Colonic mucosa (tissue), 4 donors: ENCODE results near the gene NAA10. TPM values are rescaled to one million over a fixed set of nuclear protein-coding genes. Genes with fewer than 3 reads are reported as not detected.
"Not testable (repeated sequence)": the region's sequence is repeated elsewhere in the genome, so short reads cannot be mapped to it uniquely, and the experiment has no call there.

Experiments used
- DNase-seq: peaks from one replicate; pipeline ENCODE4 v3.0.0-alpha.2; 2020
- H3K27ac ChIP-seq: fragments of 200-600 bp; one replicate; pipeline ENCODE4 v1.8.0; 2021
- H3K27me3 ChIP-seq: fragments of 200-600 bp; one replicate; pipeline ENCODE4 v1.8.0; 2021
- H3K36me3 ChIP-seq: fragments of 200-600 bp; one replicate; pipeline ENCODE4 v1.8.0; 2021
- H3K4me1 ChIP-seq: fragments of 200-600 bp; one replicate; pipeline ENCODE4 v1.8.0; 2021; ENCODE audit warnings: mild to moderate bottlenecking
- H3K4me3 ChIP-seq: fragments of 200-600 bp; one replicate; pipeline ENCODE4 v1.8.0; 2021
- H3K9ac ChIP-seq, 2 donors: one replicate each; pipeline ENCODE4 v1.7.0; 2013; ENCODE audit warnings: control low read depth in 2 of 2, low read depth in 2 of 2, low read length in 2 of 2
- H3K9me3 ChIP-seq: fragments of 200-600 bp; one replicate; pipeline ENCODE4 v1.8.0; 2021
- intact Hi-C: fragments of 100-400 bp; cut with DNase I; formaldehyde crosslinking; loops from one replicate; pipeline ENCODE4 v1.14.1; 2022
- total RNA-seq, 2 donors: library from RNA; stranded (reverse); fragmentation: NEBNext Ultra II Directional in 1 of 2; extraction: Animal tissue kit (Norgen Biotek cat#: 25700) in 1 of 2; gene quantifications; one replicate each; pipeline ENCODE4 v1.2.1, GENCODE V29; 2021
- TF ChIP-seq, protein P1 (sequence below): fragments of 200-600 bp; IDR thresholded peaks from one replicate; pipeline ENCODE4 v1.8.0; 2022; ENCODE audit warnings: antibody characterized with exemption, mild to moderate bottlenecking
- donor health status: healthy.
- donor health status: DM: no; HTN: no; CAD: no.
- donor health status: DM: no; HTN: no; CAD: no.

Gene NAA10
- total RNA-seq: 100 to 1,000 TPM in 1 of 2 donors, 10 to 100 TPM in 1; 55.9 to 115 TPM

- H3K36me3 ChIP-seq: no peaks in the 10 kb centered on the region
- H3K27me3 ChIP-seq: no peaks in the 10 kb centered on the region
- H3K9ac ChIP-seq: peak within 1 kb of the TSS; percentile 72 to 80
- peak; percentile 69 for DNase-seq
- no peaks in the 10 kb centered on the region for H3K9me3 ChIP-seq
- TF ChIP-seq, protein P1, sequence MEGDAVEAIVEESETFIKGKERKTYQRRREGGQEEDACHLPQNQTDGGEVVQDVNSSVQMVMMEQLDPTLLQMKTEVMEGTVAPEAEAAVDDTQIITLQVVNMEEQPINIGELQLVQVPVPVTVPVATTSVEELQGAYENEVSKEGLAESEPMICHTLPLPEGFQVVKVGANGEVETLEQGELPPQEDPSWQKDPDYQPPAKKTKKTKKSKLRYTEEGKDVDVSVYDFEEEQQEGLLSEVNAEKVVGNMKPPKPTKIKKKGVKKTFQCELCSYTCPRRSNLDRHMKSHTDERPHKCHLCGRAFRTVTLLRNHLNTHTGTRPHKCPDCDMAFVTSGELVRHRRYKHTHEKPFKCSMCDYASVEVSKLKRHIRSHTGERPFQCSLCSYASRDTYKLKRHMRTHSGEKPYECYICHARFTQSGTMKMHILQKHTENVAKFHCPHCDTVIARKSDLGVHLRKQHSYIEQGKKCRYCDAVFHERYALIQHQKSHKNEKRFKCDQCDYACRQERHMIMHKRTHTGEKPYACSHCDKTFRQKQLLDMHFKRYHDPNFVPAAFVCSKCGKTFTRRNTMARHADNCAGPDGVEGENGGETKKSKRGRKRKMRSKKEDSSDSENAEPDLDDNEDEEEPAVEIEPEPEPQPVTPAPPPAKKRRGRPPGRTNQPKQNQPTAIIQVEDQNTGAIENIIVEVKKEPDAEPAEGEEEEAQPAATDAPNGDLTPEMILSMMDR: no peak
- H3K4me1 ChIP-seq: no peaks in the 10 kb centered on the region
- H3K4me3 ChIP-seq: peak within 1 kb of the TSS; percentile 77
- intact Hi-C loops: no loop called here
- no peak within 1 kb of the TSS for H3K27ac ChIP-seq
These were observed at the start of gene NAA10 for GRCh38 chrX:153934762-153935325. Gene NAA10, minus strand, starts transcription at chrX:153935037. Its CDS starts 133 bp downstream, at chrX:153934904.

DNA sequence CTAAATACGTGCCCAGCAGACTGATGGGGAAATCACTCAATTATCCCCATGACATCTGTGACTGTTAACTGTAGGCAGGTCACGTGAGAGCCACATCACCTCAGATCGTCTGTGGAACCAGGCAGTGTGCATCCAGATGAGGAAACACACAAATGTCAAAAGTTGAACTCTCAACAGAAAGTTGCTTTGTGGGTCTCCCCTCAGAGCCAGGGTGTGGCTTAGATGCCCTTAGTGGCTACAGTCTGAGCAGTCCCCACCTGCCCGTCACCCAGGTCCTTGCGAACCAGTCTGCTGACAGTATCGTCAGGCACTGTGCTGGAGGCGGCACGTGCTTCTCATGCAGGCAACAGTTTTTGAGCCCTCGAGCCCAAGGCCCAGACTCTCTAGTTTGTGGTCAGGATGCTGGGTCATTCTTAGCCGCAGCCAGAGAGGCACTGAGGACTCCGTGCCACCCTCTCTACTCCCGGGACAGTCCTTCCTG is 48.5 kb upstream of the NAA10 start:
- no peaks in the 10 kb centered on the region for H3K4me1 ChIP-seq
- no peak for DNase-seq
- no peak overlapping the region for H3K4me3 ChIP-seq
- H3K27me3 ChIP-seq: no peaks in the 10 kb centered on the region
- peak overlapping the region in 1 of 2 donors; percentile 26 for H3K9ac ChIP-seq
- TF ChIP-seq, protein P1: no peak
- no peak overlapping the region for H3K27ac ChIP-seq
- H3K36me3 ChIP-seq: no peaks in the 10 kb centered on the region
- H3K9me3 ChIP-seq: no peaks in the 10 kb centered on the region
- intact Hi-C loops: no loop called here

- intact Hi-C loops: no loop called here
- Histone ChIP-seq H3K4me3 (no peak overlapping the region), H3K27me3 (no peaks in the 10 kb centered on the region), H3K4me1 (no peaks in the 10 kb centered on the region), H3K27ac (peak overlapping the region; percentile 27), H3K9ac (no peak overlapping the region), H3K9me3 (no peaks in the 10 kb centered on the region), H3K36me3 (no peaks in the 10 kb centered on the region)
- no peak for DNase-seq
- TF ChIP-seq, protein P1: no peak
These were observed 47.1 kb upstream of the NAA10 start for GRCh38 chrX:153981771-153982533.

GRCh38 chrX:153981231-153981630 is 46.4 kb upstream of the NAA10 start:
- Histone ChIP-seq H3K4me1 (no peaks in the 10 kb centered on the region), H3K9ac (no peak overlapping the region), H3K27me3 (no peaks in the 10 kb centered on the region), H3K9me3 (no peaks in the 10 kb centered on the region), H3K36me3 (no peaks in the 10 kb centered on the region), H3K27ac (peak overlapping the region; percentile 27), H3K4me3 (no peak overlapping the region)
- TF ChIP-seq, protein P1: no peak
- DNase-seq: no peak
- intact Hi-C loops: no loop called here

- H3K4me1 ChIP-seq, H3K9me3 ChIP-seq, DNase-seq, intact Hi-C loops, H3K36me3 ChIP-seq, H3K27me3 ChIP-seq, H3K4me3 ChIP-seq, H3K9ac ChIP-seq, H3K27ac ChIP-seq: not testable (repeated sequence)
These were observed 45.6 kb upstream of the NAA10 start for GRCh38 chrX:153980394-153980793.
